Heart right ventricle (tissue), 16 donors: ENCODE measurements around the gene LDLRAP1. TPM values are rescaled to one million over a fixed set of nuclear protein-coding genes. Genes with fewer than 3 reads are reported as not detected.

Experiments used
- ATAC-seq, 8 donors: fragments of 200-7000 bp; cut with Tn5 transposase; one replicate each; pipeline ENCODE4 v1.9.1; 2020; ENCODE audit warnings: mild to moderate bottlenecking in 8 of 8, moderate library complexity in 8 of 8, moderate number of reproducible peaks in 1 of 8
- DNase-seq, 2 donors: peaks; one replicate each; pipeline ENCODE4 v3.0.0-alpha.2; 2020
- H3K27ac ChIP-seq, 10 donors: fragments of 200-600 bp; sonication (generic) in 2 of 10; one replicate each; pipeline versions ENCODE4 v1.5.0 to v1.8.0; 2020 to 2022; ENCODE audit warnings: mild to moderate bottlenecking in 3 of 10
- H3K27me3 ChIP-seq, 7 donors: fragments of 200-600 bp; one replicate each; pipeline ENCODE4 v1.8.0; 2021 to 2022; ENCODE audit warnings: mild to moderate bottlenecking in 2 of 7
- H3K36me3 ChIP-seq, 9 donors: fragments of 200-600 bp; sonication (generic) in 1 of 9; one replicate each; pipeline versions ENCODE4 v1.5.0 to v1.8.0; 2020 to 2022; ENCODE audit warnings: mild to moderate bottlenecking in 2 of 9
- H3K4me1 ChIP-seq, 9 donors: fragments of 200-600 bp; sonication (generic) in 1 of 9; one replicate each; pipeline versions ENCODE4 v1.5.0 to v1.8.0; 2020 to 2022; ENCODE audit warnings: mild to moderate bottlenecking in 4 of 9
- H3K4me3 ChIP-seq, 10 donors: fragments of 200-600 bp; sonication (generic) in 2 of 10; one replicate each; pipeline versions ENCODE4 v1.5.0 to v1.8.0; 2020 to 2022; ENCODE audit warnings: mild to moderate bottlenecking in 7 of 10, moderate library complexity in 2 of 10
- H3K9me3 ChIP-seq, 11 donors: fragments of 200-600 bp in 10 of 11; sonication (generic) in 2 of 11; one replicate each; pipeline versions ENCODE4 v1.5.0 to v1.8.0; 2013 to 2022; ENCODE audit warnings: mild to moderate bottlenecking in 2 of 11, control low read depth in 1 of 11, moderate library complexity in 1 of 11
- CTCF ChIP-seq, 9 donors: fragments of 200-600 bp; sonication (generic) in 2 of 9; IDR thresholded peaks; one replicate each; pipeline versions ENCODE4 v1.5.0 to v1.8.0; 2021 to 2022; ENCODE audit warnings: antibody characterized with exemption in 9 of 9, mild to moderate bottlenecking in 5 of 9, moderate library complexity in 1 of 9
- WGBS, 2 donors: extraction: QIAGEN DNeasy Blood & Tissue Kit; methylation state at CpG; one replicate each; pipeline ENCODE4 v1.1.7; 2013; ENCODE audit warnings: inconsistent platforms in 1 of 2; 5-methylcytosine and 5-hydroxymethylcytosine counted together
- intact Hi-C, 10 donors: fragments of 100-400 bp; cut with DNase I; formaldehyde crosslinking; loops; one replicate each; pipeline versions ENCODE4 v1.11.1 to v1.14.2; 2022
- polyA plus RNA-seq, 2 donors: library from polyadenylated mRNA; stranded (reverse); fragments of 200-250 nt; gene quantifications; one replicate each; pipeline ENCODE4 v1.2.3, GENCODE V29; 2013
- total RNA-seq, 10 donors: library from RNA; stranded (reverse); fragmentation: NEBNext Ultra II Directional in 3 of 10; extraction: Animal tissue kit (Norgen Biotek cat#: 25700) in 3 of 10; gene quantifications; one replicate each; pipeline versions ENCODE4 v1.2.1 to v1.2.4, GENCODE V29; 2021 to 2023
- donor health status: Arrhythmogenic right ventricular cardiomyopathy.
- donor health status: ischemic (EF 13 %, LVEDD 7.1; RV severe dilation, severe dysfunction).
- donor health status: healthy with polysubstance abuse.
- donor health status: DM: no; HTN: yes; CAD: no.
- donor health status: DM: no; HTN: no; CAD: no.
- donor health status: ischemic (EF 25% LVEDD 6.9; RV normal size, moderate dysfunction).
- donor health status: ischemic (EF 25% LVEDD 5.7; RV mildly dilated, moderate dysfunction).
- donor health status: healthy.
- donor health status: DM: yes; HTN: yes; CAD: no.
- donor health status: Ischemic cardiomyopathy.
- donor health status: ischemic (EF 35%, LVEDD 5.7; RV mildly dilated, moderate dysfunction).
- donor health status: nonischemic (EF 11% LVEDD 7.7; RV severe dilation, severe dysfunction).
- donor health status: DM: yes; HTN: yes; CAD: no.
- donor health status: PGD.
- donor health status: ischemic (EF 29% LVEDD 5.4; RV normal size, mild dysfunction).
- donor health status: nonischemic (EF 23%, LVEDD 6.1; RV moderate dilation, normal function).

The LDLRAP1 gene
- total and polyA plus RNA-seq, 12 donors = 8.5 to 16.1 (median 10.3) TPM

GRCh38 chr1:25520446-25521061 lies 22.9 kb upstream of the LDLRAP1 start:
- peak in 2 of 8 donors; percentile 37 to 51 for ATAC-seq
- peaks cover 0 to 5% (median 0%) of the 10 kb centered on the region in 11 donors for H3K9me3 ChIP-seq
- 10 to 13% methylated on average over 4 of the region's 4 CpGs for whole genome bisulfite sequencing, 2 donors
- no peak overlapping the region for H3K27ac ChIP-seq
- peaks cover 0 to 6% (median 0%) of the 10 kb centered on the region in 9 donors for H3K4me1 ChIP-seq
- no peaks in the 10 kb centered on the region for H3K36me3 ChIP-seq
- no peak overlapping the region for H3K4me3 ChIP-seq
- DNase-seq = peak; percentile 44 to 62
- TF ChIP-seq CTCF (IDR thresholded peaks at IDR 0.05) = peak; percentile 66 to 90 (median 84)
- H3K27me3 ChIP-seq = peaks cover 0 to 3% (median 0%) of the 10 kb centered on the region in 7 donors
- intact Hi-C loops = loop anchor here in 7 of 10 donors (5.0 to 10.0 kb wide), 4 partner anchors 96 to 284 kb away; partner anchors contain the start of genes RHCE (in 1 of the 7) and SELENON (in 1 of the 7)

GRCh38 chr1:25522031-25522655 lies 21.3 kb upstream of the LDLRAP1 start:
- no peak for TF ChIP-seq CTCF (IDR thresholded peaks at IDR 0.05)
- Histone ChIP-seq H3K9me3 (peaks cover 0 to 7% (median 0%) of the 10 kb centered on the region in 11 donors), H3K4me1 (peaks cover 0 to 6% (median 0%) of the 10 kb centered on the region in 9 donors), H3K27ac (no peak overlapping the region), H3K4me3 (no peak overlapping the region), H3K36me3 (no peaks in the 10 kb centered on the region), H3K27me3 (peaks cover 0 to 6% (median 0%) of the 10 kb centered on the region in 7 donors)
- 69 to 80% methylated on average over 5 of the region's 5 CpGs for WGBS, 2 donors
- intact Hi-C loops = loop anchor here in 8 of 10 donors (2.0 to 10.0 kb wide), 5 partner anchors 97 to 283 kb away; partner anchors contain the start of genes RHCE (in 1 of the 8) and SELENON (in 1 of the 8)
- no peak for ATAC-seq
- DNase-seq = no peak

- Histone ChIP-seq H3K9me3 (peaks cover 0 to 7% (median 0%) of the 10 kb centered on the region in 11 donors), H3K36me3 (no peaks in the 10 kb centered on the region), H3K27ac (no peak overlapping the region), H3K4me3 (no peak overlapping the region), H3K4me1 (peaks cover 0 to 6% (median 0%) of the 10 kb centered on the region in 9 donors), H3K27me3 (peaks cover 0 to 6% (median 0%) of the 10 kb centered on the region in 7 donors)
- peak in 2 of 8 donors; percentile 37 to 52 for ATAC-seq
- 74 to 82% methylated on average over 10 of the region's 10 CpGs for WGBS, 2 donors
- TF ChIP-seq CTCF (IDR thresholded peaks at IDR 0.05) = peak in 4 of 9 donors; percentile 13 to 41 (median 26)
- no peak for DNase-seq
- intact Hi-C loops = loop anchor here in 8 of 10 donors (2.0 to 10.0 kb wide), 5 partner anchors 99 to 281 kb away; partner anchors contain the start of genes RHCE (in 1 of the 8) and SELENON (in 1 of the 8)
Measured at GRCh38 chr1:25523542-25523941, 19.9 kb upstream of the LDLRAP1 start.
